Mesodermal cell (in vitro differentiated cells): Measurements from ENCODE around the gene TRAPPC3L.

Experiments used
- H3K27ac ChIP-seq: 2 replicates; pipeline ENCODE4 v1.7.0; 2013; ENCODE audit warnings: mild to moderate bottlenecking, low read depth, low read length, moderate library complexity; ENCODE audit not compliant: severe bottlenecking
- H3K36me3 ChIP-seq: 2 replicates; pipeline ENCODE4 v1.7.1; 2013; ENCODE audit warnings: mild to moderate bottlenecking, low read length, moderate library complexity; ENCODE audit not compliant: control insufficient read depth, insufficient read depth
- H3K4me1 ChIP-seq: one replicate; pipeline ENCODE4 v1.7.1; 2013; ENCODE audit warnings: mild to moderate bottlenecking, low read length; ENCODE audit not compliant: insufficient read depth, control insufficient read depth, poor library complexity, severe bottlenecking
- H3K4me3 ChIP-seq: 2 replicates; pipeline ENCODE4 v1.7.0; 2013; ENCODE audit warnings: low read length, control low read depth, mild to moderate bottlenecking; ENCODE audit not compliant: insufficient read depth, poor library complexity, severe bottlenecking; ENCODE audit errors: extremely low read depth
- H3K9me3 ChIP-seq: 2 replicates; pipeline ENCODE4 v1.7.1; 2013; ENCODE audit warnings: mild to moderate bottlenecking, low read length, moderate library complexity; ENCODE audit not compliant: control insufficient read depth
- WGBS, 2 experiments: methylation state at CpG; one replicate each; pipeline ENCODE4 v1.1.5; 2013; ENCODE audit warnings: missing lambda C conversion rate in 2 of 2; ENCODE audit not compliant: insufficient coverage in 2 of 2; 5-methylcytosine and 5-hydroxymethylcytosine counted together

TRAPPC3L gene

GRCh38 chr6:116491610-116492330 lies 53.7 kb downstream of the TRAPPC3L start:
- no peaks in the 10 kb centered on the region for H3K4me1 ChIP-seq
- H3K9me3 ChIP-seq, result no peaks in the 10 kb centered on the region
- no peak overlapping the region for H3K4me3 ChIP-seq
- peak overlapping the region; percentile 49 for H3K27ac ChIP-seq
- WGBS, 2 experiments, result 100% methylated on average over 1 of the region's 1 CpG; no CpG with 5 or more reads in 1 of the 2 experiments
- H3K36me3 ChIP-seq, result no peaks in the 10 kb centered on the region

- WGBS, 2 experiments, result 67 to 92% methylated on average over 2 of the region's 5 CpGs
- Histone ChIP-seq H3K36me3 (no peaks in the 10 kb centered on the region), H3K9me3 (no peaks in the 10 kb centered on the region), H3K4me3 (no peak overlapping the region), H3K27ac (no peak overlapping the region), H3K4me1 (no peaks in the 10 kb centered on the region)
These were observed 59.8 kb downstream of the TRAPPC3L start for GRCh38 chr6:116485559-116486184.

- Histone ChIP-seq H3K9me3 (no peaks in the 10 kb centered on the region), H3K36me3 (no peaks in the 10 kb centered on the region), H3K4me1 (no peaks in the 10 kb centered on the region), H3K27ac (no peak overlapping the region), H3K4me3 (no peak overlapping the region)
- WGBS, 2 experiments, result 67 to 91% methylated on average over 1 of the region's 2 CpGs
These were observed 61.9 kb downstream of the TRAPPC3L start for GRCh38 chr6:116483616-116484015.

- no peak overlapping the region for H3K27ac ChIP-seq
- no peaks in the 10 kb centered on the region for H3K36me3 ChIP-seq
- H3K4me1 ChIP-seq, result no peaks in the 10 kb centered on the region
- H3K4me3 ChIP-seq, result no peak overlapping the region
- 60 to 94% methylated on average over 1 of the region's 1 CpG for whole genome bisulfite sequencing, 2 experiments
- no peaks in the 10 kb centered on the region for H3K9me3 ChIP-seq
These were observed 62.7 kb downstream of the TRAPPC3L start for GRCh38 chr6:116482780-116483179.

GRCh38 chr6:116476002-116476678 lies 69.3 kb downstream of the TRAPPC3L start:
- 100% methylated on average over 1 of the region's 5 CpGs; no CpG with 5 or more reads in 1 of the 2 experiments for WGBS, 2 experiments
- H3K4me3 ChIP-seq, result no peak overlapping the region
- no peaks in the 10 kb centered on the region for H3K36me3 ChIP-seq
- H3K27ac ChIP-seq, result no peak overlapping the region
- no peaks in the 10 kb centered on the region for H3K4me1 ChIP-seq
- no peaks in the 10 kb centered on the region for H3K9me3 ChIP-seq

GRCh38 chr6:116475141-116475540 lies 70.3 kb downstream of the TRAPPC3L start:
- 80% methylated on average over 1 of the region's 1 CpG; no CpG with 5 or more reads in 1 of the 2 experiments for WGBS, 2 experiments
- no peaks in the 10 kb centered on the region for H3K4me1 ChIP-seq

GRCh38 chr6:116472706-116473105 lies 72.8 kb downstream of the TRAPPC3L start:
- no peaks in the 10 kb centered on the region for H3K36me3 ChIP-seq
- no peak overlapping the region for H3K4me3 ChIP-seq
- no peaks in the 10 kb centered on the region for H3K4me1 ChIP-seq
- H3K9me3 ChIP-seq, result no peaks in the 10 kb centered on the region
- WGBS, 2 experiments, result no CpG with 5 or more reads among the region's 3 CpGs
- no peak overlapping the region for H3K27ac ChIP-seq

More at GRCh38 chr6:116475141-116475540, 70.3 kb downstream of the TRAPPC3L start:
- Histone ChIP-seq H3K27ac (no peak overlapping the region), H3K9me3 (no peaks in the 10 kb centered on the region), H3K4me3 (no peak overlapping the region), H3K36me3 (no peaks in the 10 kb centered on the region)

- Histone ChIP-seq H3K4me1 (no peaks in the 10 kb centered on the region), H3K4me3 (no peak overlapping the region), H3K36me3 (no peaks in the 10 kb centered on the region), H3K9me3 (no peaks in the 10 kb centered on the region), H3K27ac (no peak overlapping the region)
- no CpG with 5 or more reads among the region's 1 CpG for WGBS, 2 experiments
These were observed 74.0 kb downstream of the TRAPPC3L start for GRCh38 chr6:116471531-116471930.

- Histone ChIP-seq H3K4me3 (no peak overlapping the region), H3K27ac (no peak overlapping the region), H3K4me1 (no peaks in the 10 kb centered on the region), H3K36me3 (no peaks in the 10 kb centered on the region), H3K9me3 (no peaks in the 10 kb centered on the region)
- no CpG with 5 or more reads among the region's 1 CpG for WGBS, 2 experiments
These were observed 77.2 kb downstream of the TRAPPC3L start for GRCh38 chr6:116468293-116468692.

GRCh38 chr6:116467514-116467913 lies 78.0 kb downstream of the TRAPPC3L start:
- H3K4me3 ChIP-seq, result no peak overlapping the region
- no peak overlapping the region for H3K27ac ChIP-seq
- H3K36me3 ChIP-seq, result no peaks in the 10 kb centered on the region
- H3K4me1 ChIP-seq, result no peaks in the 10 kb centered on the region
- H3K9me3 ChIP-seq, result no peaks in the 10 kb centered on the region

- H3K27ac ChIP-seq, result no peak overlapping the region
- WGBS, 2 experiments, result 100% methylated on average over 1 of the region's 1 CpG
- H3K36me3 ChIP-seq, result no peaks in the 10 kb centered on the region
- H3K4me1 ChIP-seq, result no peaks in the 10 kb centered on the region
- no peaks in the 10 kb centered on the region for H3K9me3 ChIP-seq
- H3K4me3 ChIP-seq, result no peak overlapping the region
These were observed 78.4 kb downstream of the TRAPPC3L start for GRCh38 chr6:116467096-116467495.
